Measurements from ENCODE around the gene CNIH2. TPM values are rescaled to one million over a fixed set of nuclear protein-coding genes. Genes with fewer than 3 reads are reported as not detected.

The CNIH2 gene
- total and polyA plus RNA-seq, 2 of the 13 experiments (the other 11 are each of a cell fraction or from before 2014, with no cell fraction given) = 0.60 to 0.69 TPM

DNA sequence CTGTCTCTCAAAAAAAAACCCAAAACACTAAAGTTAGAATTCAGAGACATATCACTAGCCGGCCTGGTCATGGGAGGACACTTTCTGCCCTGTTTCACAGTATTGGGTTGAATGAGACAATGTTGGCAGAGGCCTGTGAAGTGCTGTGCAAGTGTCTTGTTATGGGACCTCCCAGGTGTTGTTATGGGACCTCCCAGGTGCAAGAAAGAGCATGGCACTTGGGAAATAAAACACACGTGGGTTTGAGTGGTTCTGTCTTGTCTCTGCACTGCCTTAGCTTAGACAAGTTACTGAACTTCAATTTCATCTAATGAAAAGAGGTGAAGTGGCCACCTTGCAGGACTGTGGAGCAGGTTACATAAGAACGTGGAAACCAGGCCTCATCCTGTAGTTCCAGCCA, 38.5 kb upstream of the CNIH2 start (continued):
- TF ChIP-seq AKNA (CRISPR knock-in tag; IDR thresholded peaks at IDR 0.05; ENCODE audit: borderline replicate concordance) = no peak

DNA sequence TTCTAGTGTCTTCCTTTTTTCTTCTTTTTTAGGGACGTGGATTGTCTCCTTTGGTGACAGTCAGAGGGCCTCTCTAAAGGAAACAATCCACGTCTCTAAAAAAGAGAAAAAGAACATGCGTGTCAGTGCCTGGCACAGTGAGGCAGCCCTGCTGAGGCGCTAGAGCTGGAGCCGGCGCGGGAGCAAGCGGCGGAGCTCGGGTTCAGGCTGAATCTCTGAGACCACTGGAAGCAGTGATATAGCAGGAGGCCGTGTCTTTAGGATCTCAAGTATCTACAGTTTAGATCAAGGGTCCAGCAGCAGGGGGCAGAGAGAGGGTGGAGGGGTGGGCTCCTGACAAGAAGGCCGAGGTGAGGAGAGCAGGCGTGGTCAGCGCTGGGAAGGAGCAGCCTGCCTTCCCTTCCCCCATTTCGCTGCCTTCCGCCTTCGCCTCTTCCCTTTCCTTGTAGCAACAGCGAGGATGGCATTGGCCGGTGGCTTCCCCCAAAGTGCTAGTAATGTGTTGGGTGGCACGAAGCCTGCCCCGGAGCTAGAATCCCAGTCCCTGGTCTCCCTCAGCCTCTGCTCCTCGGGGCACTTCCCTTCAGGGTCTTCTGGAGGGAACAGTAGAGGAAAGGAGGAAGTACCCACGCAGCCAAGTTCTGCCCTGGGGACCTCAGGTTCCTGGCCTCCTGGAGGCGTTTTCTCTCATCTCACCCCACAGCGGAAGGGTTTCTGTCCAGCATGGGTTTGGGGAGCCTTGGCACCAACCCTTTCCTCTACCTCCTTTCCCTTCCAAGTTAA, 37.8 kb upstream of the CNIH2 start:
- Histone ChIP-seq H3K4me3 (replicated peaks in 1 of 3; ENCODE audit: insufficient read depth in 1 of 3, low read depth in 2 of 3, low read length in 3 of 3) (no peak overlapping the region), H2AFZ (ENCODE audit: low read length) (no peak overlapping the region), H3K27me3 (ENCODE audit: control insufficient read depth in 1 of 2, insufficient read depth in 2 of 2, low read length in 2 of 2) (no peaks in the 10 kb centered on the region), H3K9me3 (ENCODE audit: low read length) (no peaks in the 10 kb centered on the region), H3K9ac (ENCODE audit: insufficient read depth, low read depth, low read length) (no peak overlapping the region), H4K20me1 (ENCODE audit: insufficient read depth, low read length) (no peaks in the 10 kb centered on the region), H3K4me1 (ENCODE audit: insufficient read depth, low read length) (no peaks in the 10 kb centered on the region), H3K79me2 (ENCODE audit: insufficient read depth, low read length) (no peaks in the 10 kb centered on the region), H3K4me2 (ENCODE audit: low read depth, low read length) (no peak overlapping the region), H3K27ac (ENCODE audit: extremely low read length, insufficient read depth, low read length) (no peak overlapping the region), H3K36me3 (replicated peaks in 1 of 2; ENCODE audit: control insufficient read depth in 1 of 2, insufficient read depth in 2 of 2, low read length in 2 of 2) (peaks cover 4 to 7% of the 10 kb centered on the region in 2 experiments; a peak in 3 of 5 replicates)
- no peak for ATAC-seq
- DNase-seq (ENCODE audit: low spot score) = no peak
- ChIA-PET POLR2A (no interaction called here), CTCF (ENCODE audit: low intra/inter-chr PET ratio, low total read pairs) (no interaction called here)
- in situ Hi-C loops (cut with HindIII; ENCODE audit: extremely low pct_ligation_motif_present, low pct_unique_long_range_greater_than_20kb) (no loop called here), intact Hi-C loops (cut with micrococcal nuclease; ENCODE audit: unreplicated experiment) (no loop called here)
- 96% methylated on average over 24 of the region's 25 CpGs for WGBS (ENCODE audit: low lambda C conversion rate)
- no TSS peak for BruUV-seq (replicated peaks)
- FAIRE-seq = no peak
- TF ChIP-seq JUN (CRISPR knock-in tag; IDR thresholded peaks at IDR 0.05) (no peak), TEAD3 (CRISPR knock-in tag; optimal IDR thresholded peaks at IDR 0.05; ENCODE audit: borderline replicate concordance) (no peak), REXO4 (CRISPR knock-in tag; IDR thresholded peaks at IDR 0.05; ENCODE audit: borderline replicate concordance) (no peak), ZKSCAN1 (IDR thresholded peaks at IDR 0.05; ENCODE audit: low read length) (no peak), REPIN1 (CRISPR knock-in tag; IDR thresholded peaks at IDR 0.05; ENCODE audit: borderline replicate concordance, low read depth) (no peak), EEA1 (CRISPR knock-in tag; IDR thresholded peaks at IDR 0.05; ENCODE audit: borderline replicate concordance) (no peak), ZNF20 (CRISPR knock-in tag; IDR thresholded peaks at IDR 0.05) (no peak), NAIF1 (CRISPR knock-in tag; IDR thresholded peaks at IDR 0.05; ENCODE audit: borderline replicate concordance) (no peak)
- TF ChIP-seq, protein P1, sequence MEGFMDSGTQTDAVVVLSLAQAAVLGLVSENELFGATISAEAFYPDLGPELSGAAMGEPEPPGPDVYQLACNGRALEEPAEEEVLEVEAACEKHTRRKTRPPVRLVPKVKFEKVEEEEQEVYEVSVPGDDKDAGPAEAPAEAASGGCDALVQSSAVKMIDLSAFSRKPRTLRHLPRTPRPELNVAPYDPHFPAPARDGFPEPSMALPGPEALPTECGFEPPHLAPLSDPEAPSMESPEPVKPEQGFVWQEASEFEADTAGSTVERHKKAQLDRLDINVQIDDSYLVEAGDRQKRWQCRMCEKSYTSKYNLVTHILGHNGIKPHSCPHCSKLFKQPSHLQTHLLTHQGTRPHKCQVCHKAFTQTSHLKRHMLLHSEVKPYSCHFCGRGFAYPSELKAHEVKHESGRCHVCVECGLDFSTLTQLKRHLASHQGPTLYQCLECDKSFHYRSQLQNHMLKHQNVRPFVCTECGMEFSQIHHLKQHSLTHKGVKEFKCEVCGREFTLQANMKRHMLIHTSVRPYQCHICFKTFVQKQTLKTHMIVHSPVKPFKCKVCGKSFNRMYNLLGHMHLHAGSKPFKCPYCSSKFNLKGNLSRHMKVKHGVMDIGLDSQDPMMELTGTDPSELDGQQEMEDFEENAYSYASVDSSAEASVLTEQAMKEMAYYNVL (CRISPR knock-in tag; IDR thresholded peaks at IDR 0.05; ENCODE audit: borderline replicate concordance) = no peak
- TF ChIP-seq, protein P2, sequence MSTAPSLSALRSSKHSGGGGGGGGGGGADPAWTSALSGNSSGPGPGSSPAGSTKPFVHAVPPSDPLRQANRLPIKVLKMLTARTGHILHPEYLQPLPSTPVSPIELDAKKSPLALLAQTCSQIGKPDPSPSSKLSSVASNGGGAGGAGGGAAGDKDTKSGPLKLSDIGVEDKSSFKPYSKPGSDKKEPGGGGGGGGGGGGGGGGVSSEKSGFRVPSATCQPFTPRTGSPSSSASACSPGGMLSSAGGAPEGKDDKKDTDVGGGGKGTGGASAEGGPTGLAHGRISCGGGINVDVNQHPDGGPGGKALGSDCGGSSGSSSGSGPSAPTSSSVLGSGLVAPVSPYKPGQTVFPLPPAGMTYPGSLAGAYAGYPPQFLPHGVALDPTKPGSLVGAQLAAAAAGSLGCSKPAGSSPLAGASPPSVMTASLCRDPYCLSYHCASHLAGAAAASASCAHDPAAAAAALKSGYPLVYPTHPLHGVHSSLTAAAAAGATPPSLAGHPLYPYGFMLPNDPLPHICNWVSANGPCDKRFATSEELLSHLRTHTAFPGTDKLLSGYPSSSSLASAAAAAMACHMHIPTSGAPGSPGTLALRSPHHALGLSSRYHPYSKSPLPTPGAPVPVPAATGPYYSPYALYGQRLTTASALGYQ (CRISPR knock-in tag; IDR thresholded peaks at IDR 0.05) = no peak

Data from HepG2 (cell line).